NB4 (cell line): ENCODE data around the gene FEZF2.

Experiments
- DNase-seq: peaks from one replicate; pipeline ENCODE4 v3.0.0; 2010; ENCODE audit warnings: low read depth
- H3K4me3 ChIP-seq: one replicate; pipeline ENCODE4 v1.5.1; 2011; ENCODE audit warnings: mild to moderate bottlenecking, low read depth, low read length, moderate library complexity
- MYC ChIP-seq: IDR thresholded peaks from 2 replicates; pipeline ENCODE4 v1.6.1; 2011; ENCODE audit warnings: low read depth, low read length
- POLR2A ChIP-seq: IDR thresholded peaks from 2 replicates; pipeline ENCODE4 v1.6.1; 2011; ENCODE audit warnings: mild to moderate bottlenecking; ENCODE audit not compliant: insufficient read length; ENCODE audit errors: extremely low read depth
- TF ChIP-seq, protein P1 (sequence below): IDR thresholded peaks from one replicate; pipeline ENCODE4 v1.5.1; 2012; ENCODE audit warnings: low read depth, low read length
- TF ChIP-seq, protein P2 (sequence below): IDR thresholded peaks from 2 replicates; pipeline ENCODE4 v1.6.1; 2011; ENCODE audit warnings: low read depth, low read length

Gene FEZF2

DNA sequence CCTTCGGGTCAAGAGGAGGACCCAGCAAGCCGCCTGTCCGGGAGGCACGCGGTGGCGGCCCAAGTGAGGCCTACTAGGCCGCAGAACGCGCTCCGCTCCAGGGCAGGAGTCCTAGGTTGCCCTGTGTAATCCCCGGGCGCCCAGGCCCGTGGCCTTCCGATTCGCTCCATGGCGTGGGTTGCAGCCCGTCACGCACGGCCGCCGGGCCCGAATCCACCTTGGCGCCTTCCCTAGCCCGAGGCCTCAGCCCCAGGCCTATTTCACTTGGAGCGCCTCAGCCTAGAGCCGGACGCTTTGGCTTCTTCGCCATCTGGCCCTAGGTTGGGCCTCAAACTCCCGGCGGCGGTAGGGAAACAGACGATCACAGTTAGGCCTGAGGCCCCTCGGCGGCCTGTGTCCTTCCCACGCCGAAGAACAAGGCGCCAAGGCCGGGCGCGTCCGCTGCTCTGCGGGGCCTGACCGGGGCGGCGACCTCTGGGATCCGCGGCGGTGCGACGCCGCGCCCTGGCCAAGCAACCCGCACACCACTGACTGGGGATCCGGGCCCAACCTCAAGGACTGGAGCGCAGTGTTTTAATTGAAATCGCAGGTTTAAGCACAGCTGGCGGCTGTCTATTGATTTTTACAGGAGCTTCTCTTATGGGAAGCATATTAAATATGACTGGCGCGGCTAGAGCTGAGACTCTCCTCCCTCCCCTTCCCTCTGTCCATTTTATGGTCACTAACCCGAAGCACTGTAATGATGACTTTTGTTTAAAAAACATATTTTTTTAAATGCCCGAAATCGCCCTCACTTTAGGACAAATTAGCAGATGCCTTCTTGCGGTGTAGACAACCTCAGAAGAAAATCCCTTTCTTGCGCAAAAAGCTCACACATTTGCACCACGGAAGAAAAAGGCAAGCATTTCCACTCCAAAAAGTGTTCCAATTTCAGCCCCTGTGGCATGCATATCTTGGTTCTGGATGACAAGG is 3.8 kb upstream of the FEZF2 start:
- no peak for DNase-seq
- no peak overlapping the region for H3K4me3 ChIP-seq
- TF ChIP-seq, protein P1, sequence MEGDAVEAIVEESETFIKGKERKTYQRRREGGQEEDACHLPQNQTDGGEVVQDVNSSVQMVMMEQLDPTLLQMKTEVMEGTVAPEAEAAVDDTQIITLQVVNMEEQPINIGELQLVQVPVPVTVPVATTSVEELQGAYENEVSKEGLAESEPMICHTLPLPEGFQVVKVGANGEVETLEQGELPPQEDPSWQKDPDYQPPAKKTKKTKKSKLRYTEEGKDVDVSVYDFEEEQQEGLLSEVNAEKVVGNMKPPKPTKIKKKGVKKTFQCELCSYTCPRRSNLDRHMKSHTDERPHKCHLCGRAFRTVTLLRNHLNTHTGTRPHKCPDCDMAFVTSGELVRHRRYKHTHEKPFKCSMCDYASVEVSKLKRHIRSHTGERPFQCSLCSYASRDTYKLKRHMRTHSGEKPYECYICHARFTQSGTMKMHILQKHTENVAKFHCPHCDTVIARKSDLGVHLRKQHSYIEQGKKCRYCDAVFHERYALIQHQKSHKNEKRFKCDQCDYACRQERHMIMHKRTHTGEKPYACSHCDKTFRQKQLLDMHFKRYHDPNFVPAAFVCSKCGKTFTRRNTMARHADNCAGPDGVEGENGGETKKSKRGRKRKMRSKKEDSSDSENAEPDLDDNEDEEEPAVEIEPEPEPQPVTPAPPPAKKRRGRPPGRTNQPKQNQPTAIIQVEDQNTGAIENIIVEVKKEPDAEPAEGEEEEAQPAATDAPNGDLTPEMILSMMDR = no peak
- TF ChIP-seq, protein P2, sequence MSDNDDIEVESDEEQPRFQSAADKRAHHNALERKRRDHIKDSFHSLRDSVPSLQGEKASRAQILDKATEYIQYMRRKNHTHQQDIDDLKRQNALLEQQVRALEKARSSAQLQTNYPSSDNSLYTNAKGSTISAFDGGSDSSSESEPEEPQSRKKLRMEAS = no peak
- TF ChIP-seq MYC = no peak

DNA sequence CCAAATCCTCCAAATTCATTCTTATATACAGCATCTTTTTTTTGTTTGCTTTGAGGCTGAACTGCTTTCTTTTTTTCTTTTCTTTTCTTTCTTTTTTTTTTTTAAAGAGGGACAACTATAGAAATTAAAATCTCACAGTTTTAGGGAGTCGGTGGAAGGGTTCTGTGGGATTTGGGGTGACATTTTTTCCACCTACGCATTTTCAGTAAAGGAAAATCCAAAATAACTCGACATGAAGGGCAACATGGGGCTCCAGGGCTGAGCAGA is 3.0 kb upstream of the FEZF2 start:
- no peak for DNase-seq
- no peak overlapping the region for H3K4me3 ChIP-seq

DNA sequence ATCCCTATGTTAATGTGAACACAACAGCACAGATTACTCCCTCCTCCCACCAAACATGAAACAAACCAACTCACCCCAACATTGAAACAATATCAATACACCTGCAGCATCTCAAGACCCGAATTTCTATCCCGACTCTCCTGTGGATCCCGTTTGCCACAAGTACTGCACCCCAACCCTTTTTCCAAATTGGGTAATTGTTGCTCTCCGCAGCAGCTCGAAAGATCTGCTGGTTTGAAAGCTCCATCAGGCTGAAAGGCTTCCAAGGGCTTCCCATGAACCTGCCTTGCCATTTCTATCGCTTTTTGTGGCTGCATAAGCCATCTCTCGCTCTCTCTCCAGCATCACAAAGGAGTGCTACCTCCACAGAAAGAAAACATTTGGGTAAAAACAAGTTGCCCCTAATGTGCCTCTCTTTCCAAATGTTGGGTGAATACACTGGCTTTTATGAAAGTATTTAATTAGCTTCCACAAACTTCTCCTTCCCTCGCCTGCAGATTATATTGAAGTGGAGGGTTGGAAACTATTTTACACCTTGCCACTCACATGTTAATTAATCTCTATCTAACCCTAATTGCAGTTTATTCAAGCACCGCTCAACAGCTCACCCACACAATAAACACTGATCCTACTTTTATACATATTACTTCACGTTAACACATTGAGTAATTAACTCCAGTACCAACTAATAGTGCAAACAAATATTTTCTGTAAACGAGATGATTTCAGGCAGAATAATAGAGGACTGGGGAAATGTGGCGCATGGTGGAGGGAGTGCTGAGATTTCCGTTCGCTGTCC is 2.5 kb upstream of the FEZF2 start:
- TF ChIP-seq, protein P2 = no peak
- TF ChIP-seq, protein P1 = no peak
- TF ChIP-seq MYC (no peak), POLR2A (no peak)
- DNase-seq = no peak
- no peak overlapping the region for H3K4me3 ChIP-seq

More for the DNA sequence above, 3.0 kb upstream of the FEZF2 start:
- TF ChIP-seq MYC (no peak), POLR2A (no peak)
- TF ChIP-seq, protein P1 = no peak
- TF ChIP-seq, protein P2 = no peak

DNA sequence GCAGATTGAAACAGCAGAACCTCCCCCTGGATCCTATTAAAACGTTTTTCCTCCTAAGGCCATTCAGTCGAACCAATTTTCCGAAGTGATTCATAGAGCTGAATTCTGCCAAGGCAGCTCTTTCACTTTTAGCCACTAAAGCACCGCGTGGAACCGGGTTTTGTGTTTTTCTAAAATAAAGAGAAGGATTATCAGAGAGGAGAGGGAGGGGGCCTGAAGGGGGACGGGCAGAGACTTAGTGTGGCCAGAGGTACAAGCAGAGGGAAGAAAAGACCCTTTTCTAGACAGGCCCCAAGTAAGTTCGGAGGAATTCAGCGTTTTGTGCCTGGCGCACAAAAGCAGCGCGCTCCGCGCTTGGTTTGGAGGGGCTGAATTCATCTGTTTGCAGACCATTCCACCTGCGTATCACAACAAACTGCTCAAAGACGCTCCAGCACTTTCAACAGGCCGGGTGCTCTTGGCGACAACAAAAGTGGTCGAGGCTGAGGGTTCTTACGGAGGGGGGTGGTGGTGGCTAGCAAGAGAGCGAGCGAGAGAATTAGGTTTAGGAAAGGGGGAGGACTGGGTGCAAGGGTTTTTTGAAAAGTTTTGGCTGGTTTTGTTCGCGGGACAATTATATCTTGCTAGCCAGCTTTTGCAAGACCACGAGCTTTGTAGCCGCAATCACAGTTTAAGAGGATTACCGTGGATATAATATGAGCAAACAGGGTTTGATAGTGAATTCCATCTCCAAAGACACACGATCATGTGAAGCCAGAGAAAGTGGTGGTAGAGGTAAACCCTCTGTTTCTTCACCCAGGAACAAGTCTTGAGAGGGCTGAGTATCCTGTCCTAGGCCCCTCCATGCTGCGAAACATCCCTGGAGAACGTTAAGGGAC is 1.2 kb upstream of the FEZF2 start:
- TF ChIP-seq, protein P2 = no peak
- TF ChIP-seq MYC (no peak), POLR2A (no peak)
- TF ChIP-seq, protein P1 = no peak
- no peak for DNase-seq

DNA sequence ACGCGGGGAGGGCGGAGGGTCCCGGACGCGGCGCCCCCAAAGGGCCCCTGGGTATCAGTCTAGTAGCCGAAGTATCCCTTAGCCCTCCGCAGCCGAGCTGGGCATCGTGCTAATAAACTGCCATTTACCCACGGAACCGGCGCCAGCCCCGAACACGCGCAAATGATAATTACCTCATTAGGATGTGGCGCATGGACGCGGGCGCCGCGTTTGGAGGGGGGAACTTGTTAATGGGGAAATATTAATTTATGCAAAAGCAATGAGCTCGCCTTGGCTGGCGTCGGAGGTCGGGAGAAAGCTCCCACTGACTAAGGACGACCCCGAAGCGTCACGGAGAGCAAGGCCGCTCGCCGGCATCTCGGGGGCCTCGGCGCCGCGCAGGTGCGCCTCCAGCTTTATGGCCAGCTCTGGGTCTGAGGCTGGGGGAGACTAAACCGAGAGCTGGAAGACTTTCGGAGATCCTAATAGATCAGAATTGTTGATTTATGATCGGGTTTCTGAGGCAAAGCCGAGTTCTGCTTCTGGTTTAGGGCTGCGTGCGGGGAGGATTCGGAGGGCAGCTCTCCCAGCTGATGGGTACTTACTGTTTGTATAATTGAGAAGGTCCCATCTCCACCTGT is 474 bp upstream of the FEZF2 start:
- TF ChIP-seq, protein P2 = no peak
- no peak for TF ChIP-seq POLR2A
- no peak for TF ChIP-seq MYC
- TF ChIP-seq, protein P1 = no peak
- no peak overlapping the region for H3K4me3 ChIP-seq
- no peak for DNase-seq

More for the DNA sequence above, 1.2 kb upstream of the FEZF2 start:
- no peak overlapping the region for H3K4me3 ChIP-seq
